Measurements from ENCODE around the gene UBXN2A.
"Not testable (repeated sequence)": the region's sequence is repeated elsewhere in the genome, so short reads cannot be mapped to it uniquely, and the experiment has no call there.

The UBXN2A gene

DNA sequence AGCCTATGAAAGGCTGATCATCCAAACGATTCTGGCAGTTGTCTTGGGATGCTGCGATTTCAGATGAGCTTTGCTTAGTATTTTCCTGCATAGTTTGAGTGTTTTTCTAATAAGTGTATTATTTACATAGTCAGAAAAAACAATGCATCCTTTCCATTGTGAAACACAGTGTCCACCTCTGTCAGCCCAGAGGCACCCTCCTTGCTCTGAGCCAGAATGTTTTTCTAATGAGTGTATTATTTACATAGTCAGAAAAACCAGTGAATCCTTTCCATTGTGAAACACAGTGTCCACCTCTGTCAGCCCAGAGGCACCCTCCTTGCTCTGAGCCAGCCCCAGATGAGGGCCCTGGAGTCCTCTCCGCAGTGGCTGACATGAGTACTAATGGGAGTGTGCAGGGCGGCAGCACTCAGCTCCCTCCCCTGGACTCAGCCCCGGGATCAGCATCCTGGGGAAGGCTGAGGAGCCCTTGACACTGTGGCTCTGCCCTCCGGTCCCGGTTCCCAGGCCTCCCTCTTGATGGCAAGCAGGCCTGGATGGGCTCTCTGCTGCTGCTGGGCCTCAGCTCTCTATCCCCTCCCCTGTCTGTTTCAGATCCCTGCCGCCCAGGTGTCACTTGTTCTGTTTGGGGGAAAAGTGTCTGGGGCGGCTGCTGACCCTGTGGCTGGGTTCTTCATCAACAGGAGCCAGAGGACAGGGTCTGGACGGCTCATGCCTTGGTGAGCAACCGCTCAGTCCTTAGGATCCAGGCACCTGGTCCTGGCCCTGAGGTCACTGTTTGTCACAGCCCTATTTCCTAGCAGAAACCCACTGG is 75.5 kb downstream of the UBXN2A start:
- no peak for DNase-seq

DNA sequence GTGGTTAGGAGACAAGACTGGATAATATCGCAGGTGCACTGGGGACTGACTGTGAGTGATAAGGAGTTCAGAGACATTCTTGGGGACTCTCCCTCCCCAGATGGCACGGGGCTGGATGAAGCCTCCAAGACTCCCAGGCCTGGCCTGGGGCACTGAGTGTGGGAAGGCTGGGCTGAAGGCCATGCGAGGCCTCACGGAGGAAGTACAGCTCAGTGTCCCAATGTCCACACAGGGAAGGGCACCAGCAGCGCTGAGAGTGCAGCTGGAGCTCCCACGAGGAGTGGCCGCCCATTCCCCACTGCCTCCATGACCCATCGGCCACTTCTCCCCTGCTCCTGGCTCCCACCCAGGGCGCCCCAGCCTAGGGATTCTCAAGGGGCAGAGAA is 76.1 kb downstream of the UBXN2A start:
- no peak for DNase-seq

DNA sequence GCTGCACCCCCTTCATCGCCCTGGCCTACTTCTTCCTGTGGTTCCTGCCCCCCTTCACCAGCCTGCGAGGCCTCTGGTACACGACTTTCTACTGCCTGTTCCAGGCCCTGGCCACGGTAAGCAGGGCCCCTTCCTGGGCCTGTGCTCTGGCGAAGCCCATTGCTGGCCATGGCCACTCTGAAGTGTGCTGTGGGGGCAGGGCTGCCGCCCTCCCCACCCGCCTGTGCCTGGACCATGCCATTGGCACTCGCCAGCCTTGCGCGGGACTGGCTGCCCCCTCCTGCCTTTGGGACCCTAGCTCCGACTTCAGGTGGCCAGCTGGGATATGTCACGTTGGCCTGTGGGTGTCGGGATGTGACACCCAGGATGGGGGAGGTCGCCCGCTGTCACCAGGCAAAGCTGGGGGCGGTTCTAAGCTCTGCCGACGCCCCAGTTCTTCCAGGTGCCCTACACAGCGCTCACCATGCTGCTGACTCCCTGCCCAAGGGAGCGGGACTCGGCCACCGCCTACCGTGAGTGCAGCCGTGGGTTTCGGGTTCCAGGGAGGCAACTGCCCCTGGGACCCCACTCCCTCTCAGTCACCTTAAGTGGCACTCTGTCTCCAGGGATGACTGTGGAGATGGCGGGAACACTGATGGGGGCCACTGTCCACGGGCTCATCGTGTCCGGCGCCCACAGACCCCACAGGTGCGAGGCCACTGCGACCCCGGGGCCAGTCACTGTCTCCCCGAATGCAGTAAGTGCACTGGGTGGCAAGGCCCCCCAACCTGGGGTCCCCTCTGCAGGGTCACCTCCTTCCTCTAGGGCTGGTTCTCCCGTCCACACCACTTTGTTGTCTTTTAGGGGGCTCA is 76.8 kb downstream of the UBXN2A start:
- no peak for DNase-seq

DNA sequence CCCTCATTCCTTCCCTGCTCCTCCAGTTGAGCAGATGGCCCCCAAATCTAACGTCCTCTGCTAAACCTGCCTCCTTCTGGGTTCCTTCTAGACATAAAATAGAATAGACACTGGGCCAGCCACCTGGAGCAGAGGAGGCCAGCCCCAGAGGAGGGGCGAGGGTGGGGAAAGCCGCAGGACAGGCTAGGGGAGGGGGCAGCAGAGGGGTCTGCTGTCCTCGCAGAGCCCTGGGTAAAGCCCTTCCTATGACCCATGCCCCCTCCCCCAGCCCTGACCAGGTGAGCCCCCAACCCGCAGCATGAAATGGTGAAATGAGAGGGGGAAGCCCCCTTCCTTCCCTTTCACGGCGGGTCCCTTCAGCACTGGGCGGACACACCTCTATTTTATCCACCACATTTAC is 77.4 kb downstream of the UBXN2A start:
- DNase-seq: no peak

- no peak for DNase-seq
Measured at GRCh38 chr2:24018241-24018640, 78.0 kb downstream of the UBXN2A start.

- DNase-seq: no peak
Measured at GRCh38 chr2:24019729-24020128, 79.5 kb downstream of the UBXN2A start.

GRCh38 chr2:24020244-24020643 is 80.0 kb downstream of the UBXN2A start:
- DNase-seq: no peak

GRCh38 chr2:24021122-24021998 is 81.1 kb downstream of the UBXN2A start:
- no peak for DNase-seq

DNA sequence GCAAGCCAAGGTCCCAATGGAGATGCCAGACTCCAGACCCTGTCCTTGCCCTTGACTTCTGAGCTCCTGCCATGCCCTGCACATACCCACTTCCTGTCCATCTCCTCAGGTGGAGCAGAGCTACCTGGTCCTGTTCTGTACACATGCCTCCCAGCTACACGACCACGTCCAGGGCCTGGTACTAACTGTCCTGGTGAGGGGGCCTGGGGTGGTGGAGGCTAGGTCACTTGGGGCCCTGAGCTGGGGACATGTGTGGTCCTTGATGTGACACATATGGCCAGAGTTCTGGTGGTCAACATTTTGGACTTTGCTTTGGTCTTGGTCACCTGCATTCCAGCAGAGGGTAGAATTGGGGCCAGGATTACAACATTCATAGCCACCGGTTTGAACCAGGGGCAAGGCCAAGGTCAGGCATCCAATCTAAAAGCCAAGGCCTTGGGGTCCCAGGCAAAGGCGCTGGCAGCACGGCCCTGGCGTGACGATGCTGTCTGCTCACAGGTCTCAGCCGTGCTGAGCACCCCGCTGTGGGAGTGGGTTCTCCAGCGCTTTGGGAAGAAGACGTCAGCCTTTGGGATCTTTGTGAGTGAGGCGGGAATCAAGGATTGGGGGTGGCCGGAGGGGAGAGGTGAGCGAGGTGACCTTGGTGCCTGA is 82.2 kb downstream of the UBXN2A start:
- DNase-seq: no peak

- no peak for DNase-seq
Measured at GRCh38 chr2:24022975-24023575, 82.8 kb downstream of the UBXN2A start.

GRCh38 chr2:24024018-24024417 is 83.8 kb downstream of the UBXN2A start:
- DNase-seq: no peak

DNA sequence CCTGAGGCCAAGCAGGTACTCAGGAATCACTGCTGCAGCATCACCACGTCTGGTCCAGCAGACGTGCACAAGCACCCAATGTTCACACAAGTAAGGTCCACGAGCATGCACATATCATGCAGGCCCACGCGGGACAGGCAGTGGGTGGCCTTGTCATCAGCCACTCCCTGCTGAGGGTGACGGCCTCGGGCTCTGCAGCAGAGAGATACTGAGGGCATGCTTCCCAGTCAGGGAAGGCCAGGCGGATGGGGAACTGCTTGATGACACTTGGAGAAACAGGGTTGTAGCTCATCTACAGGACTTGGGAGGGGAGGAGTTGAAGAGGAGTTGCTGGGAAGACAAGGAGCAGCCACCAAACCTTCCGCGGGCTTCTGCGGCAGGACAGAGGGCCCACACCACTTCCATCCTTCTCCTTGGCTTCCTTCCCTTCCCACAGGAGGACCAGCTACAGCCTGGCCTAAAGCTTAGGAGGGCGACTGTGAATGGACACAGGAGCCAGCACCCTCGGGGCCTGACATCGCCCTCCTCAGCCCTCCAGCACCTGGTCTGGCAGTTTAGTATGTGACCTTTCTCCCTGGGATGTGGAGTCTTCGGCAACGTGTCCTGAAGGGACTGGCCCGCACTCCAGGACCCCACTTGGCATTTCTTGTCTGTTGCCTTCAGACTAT is 84.9 kb downstream of the UBXN2A start:
- DNase-seq: no peak

GRCh38 chr2:24026233-24026632 is 86.0 kb downstream of the UBXN2A start:
- DNase-seq: no peak

DNA sequence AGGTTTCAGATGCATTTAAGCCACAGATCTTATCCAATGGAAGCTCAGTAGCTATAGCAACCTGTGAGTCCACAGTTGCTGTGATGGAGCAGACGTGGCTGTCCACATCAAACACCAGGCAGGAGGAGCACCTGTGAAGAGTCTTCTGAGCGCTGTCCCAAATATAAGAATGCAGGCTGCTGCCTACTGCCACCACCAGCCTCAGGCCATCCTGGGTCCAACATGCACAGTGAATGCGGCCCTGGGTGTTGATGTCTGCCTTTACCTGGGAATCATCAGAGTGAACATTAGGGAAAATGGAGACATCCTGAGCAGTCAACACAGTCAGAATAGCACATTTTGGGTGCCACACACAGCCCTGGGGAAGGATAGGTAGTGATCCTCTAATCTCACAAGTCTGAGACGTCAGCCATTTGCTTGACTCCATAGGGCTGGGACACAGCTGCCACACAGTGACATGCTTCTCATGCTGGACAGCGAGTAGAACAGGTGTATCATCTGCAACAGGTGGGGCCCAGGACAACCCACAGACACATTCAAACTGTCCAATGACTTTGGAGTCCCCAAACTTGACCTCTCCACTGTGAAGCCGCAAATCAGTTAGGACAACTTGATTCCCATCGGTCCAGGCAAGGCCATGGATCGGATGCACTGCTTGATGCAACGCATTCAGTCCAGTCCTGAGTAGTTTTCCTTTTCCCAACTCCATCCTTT is 98.7 kb downstream of the UBXN2A start:
- no peak for DNase-seq

DNA sequence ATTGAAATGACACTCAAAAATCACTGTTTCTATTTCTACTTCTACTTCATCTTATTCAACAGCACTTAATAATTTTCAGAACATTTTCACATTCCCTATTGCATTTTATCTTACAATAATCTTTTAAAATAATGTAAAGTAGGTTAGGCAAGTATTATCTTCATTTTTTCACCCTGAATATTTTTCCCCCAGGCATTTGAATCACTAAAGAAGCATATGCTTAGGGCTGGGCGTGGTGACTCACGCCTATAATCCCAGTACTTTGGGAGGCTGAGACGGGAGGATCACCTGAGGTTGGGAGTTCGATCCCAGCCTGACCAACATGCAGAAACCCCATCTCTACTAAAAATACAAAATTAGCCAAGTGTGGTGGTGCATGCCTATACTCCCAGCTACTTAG is 100.2 kb downstream of the UBXN2A start:
- DNase-seq: no peak

GRCh38 chr2:24043133-24043532 is 102.9 kb downstream of the UBXN2A start:
- not testable (repeated sequence) for DNase-seq

DNA sequence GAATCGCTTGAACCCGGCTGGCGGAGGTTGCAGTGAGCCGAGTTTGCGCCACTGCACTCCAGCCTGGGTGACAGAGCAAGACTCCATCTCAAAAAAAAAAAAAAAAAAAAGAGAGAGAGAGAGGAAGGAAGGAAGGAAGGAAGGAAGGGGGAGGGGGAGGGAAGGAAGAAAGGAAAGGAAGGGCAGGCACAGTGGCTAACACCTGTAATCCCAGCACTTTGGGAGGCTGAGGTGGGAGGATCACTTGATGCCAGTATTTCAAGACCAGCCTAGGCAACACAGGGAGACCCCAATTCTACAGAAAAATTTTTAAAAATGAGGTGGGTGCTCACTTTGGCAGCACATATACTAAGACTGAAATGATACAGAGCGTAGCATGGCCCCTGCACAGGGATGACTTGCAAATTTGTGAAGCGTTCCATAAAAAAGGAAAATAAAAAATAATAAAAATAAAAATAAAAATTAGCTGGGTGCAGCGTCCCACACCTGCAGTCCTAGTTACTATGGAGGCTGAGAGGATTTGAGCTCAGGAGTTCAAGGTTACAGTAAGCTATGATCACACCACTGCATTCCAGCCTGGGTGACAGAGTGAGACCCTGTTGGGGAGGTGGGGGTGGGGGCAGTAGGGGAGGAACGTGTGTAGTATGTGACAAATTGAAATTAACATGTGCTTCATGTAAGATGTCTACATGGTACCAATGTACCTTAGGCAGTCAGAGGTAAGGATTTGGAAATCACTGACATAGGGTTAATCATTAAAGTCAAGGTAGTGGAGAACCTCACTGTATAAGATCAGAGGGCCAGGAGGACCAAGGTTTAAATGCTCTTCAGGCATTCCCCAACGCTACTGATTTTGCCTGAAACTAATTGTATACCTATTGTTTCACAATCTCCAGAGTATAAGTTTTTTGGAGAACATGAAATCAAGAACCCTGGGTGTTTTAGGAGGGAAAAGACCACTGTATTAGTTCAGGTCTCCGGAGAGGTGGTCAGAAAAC is 105.5 kb downstream of the UBXN2A start:
- DNase-seq: no peak

DNA sequence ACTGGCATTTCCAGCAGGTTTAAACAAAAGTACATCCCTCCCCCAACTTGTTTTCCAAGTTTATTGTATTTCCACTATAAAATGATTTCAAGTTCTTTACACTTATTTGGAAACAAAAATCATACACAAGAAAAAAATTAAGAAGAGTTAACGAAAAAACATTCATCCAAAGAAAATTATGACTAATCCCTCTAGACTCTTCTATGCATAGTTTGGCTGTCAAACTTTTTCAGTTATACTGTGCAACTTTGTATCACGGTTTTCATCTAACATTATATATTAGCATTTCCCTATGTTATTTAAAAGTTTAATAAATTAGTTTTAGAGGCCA is 106.3 kb downstream of the UBXN2A start:
- no peak for DNase-seq

DNA sequence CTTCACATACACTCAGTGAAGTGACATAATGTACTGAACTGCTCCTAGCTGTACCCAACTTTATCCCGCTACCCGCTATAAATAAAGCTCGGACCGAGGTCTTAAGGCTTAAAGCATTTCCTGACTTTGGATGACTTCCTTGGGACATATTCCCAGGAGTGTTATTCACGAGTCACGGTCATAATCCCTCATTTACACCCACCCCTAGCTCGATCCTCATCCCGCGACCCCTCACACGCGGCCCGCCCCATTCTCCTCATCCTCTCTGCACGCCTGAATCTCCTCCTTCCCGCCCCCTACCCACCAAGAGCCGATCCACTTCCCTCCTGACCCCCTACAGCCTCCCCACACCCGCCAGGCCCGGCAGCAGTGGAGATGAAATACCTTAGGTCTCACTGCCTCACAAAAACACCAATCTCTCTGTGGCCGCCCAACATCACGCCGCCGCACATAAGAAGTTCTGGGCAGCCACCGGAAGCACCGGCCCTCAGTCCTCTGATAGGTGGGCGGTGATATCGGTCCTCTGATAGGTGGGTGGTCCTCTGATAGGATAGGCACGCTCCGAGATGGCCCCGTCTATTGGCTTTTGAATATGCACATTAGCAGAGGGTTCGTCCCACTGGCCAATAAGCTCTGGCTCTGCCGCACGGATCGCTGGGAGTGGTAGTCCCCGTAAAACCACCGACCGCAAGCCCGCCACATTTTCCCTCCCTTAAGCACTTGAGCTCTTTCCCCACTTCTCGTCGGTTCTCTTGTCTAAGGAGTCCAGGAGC is 106.9 kb downstream of the UBXN2A start, which contains the start of gene WDCP:
Gene WDCP, minus strand, starts transcription at position 462 of the 773 bp plus-strand sequence. CDS start 7,897 bp downstream, outside the sequence.
- peak; percentile 94 to 95 for DNase-seq

Measured in CD4-positive, alpha-beta T cell treated with Interleukin-1 beta for 1 hour (primary cell).